Fibroblast of the aortic adventitia (primary cell): ENCODE data around the gene ACTR6. TPM values are rescaled to one million over a fixed set of nuclear protein-coding genes. Genes with fewer than 3 reads are reported as not detected.

Experiments
- DNase-seq: peaks from one replicate; pipeline ENCODE4 v3.0.0-alpha.2; 2010; ENCODE audit warnings: low read depth
- H3K4me3 ChIP-seq: 2 replicates; pipeline ENCODE4 v1.5.1; 2011; ENCODE audit warnings: low read depth, mild to moderate bottlenecking, control low read depth, low read length, moderate library complexity
- total RNA-seq: library from RNA; depleted of rRNA; stranded (reverse); fragments of >200 nt; gene quantifications from 2 replicates; pipeline ENCODE4 v1.2.3, GENCODE V29; 2012; ENCODE audit warnings: low replicate concordance
- TF ChIP-seq, protein P1 (sequence below): IDR thresholded peaks from 2 replicates; pipeline ENCODE4 v1.5.1; 2011; ENCODE audit warnings: mild to moderate bottlenecking, low read length, control low read depth, inconsistent platforms; ENCODE audit not compliant: insufficient read depth

Gene ACTR6
- total RNA-seq, 1 donor = 30.0 TPM

DNA sequence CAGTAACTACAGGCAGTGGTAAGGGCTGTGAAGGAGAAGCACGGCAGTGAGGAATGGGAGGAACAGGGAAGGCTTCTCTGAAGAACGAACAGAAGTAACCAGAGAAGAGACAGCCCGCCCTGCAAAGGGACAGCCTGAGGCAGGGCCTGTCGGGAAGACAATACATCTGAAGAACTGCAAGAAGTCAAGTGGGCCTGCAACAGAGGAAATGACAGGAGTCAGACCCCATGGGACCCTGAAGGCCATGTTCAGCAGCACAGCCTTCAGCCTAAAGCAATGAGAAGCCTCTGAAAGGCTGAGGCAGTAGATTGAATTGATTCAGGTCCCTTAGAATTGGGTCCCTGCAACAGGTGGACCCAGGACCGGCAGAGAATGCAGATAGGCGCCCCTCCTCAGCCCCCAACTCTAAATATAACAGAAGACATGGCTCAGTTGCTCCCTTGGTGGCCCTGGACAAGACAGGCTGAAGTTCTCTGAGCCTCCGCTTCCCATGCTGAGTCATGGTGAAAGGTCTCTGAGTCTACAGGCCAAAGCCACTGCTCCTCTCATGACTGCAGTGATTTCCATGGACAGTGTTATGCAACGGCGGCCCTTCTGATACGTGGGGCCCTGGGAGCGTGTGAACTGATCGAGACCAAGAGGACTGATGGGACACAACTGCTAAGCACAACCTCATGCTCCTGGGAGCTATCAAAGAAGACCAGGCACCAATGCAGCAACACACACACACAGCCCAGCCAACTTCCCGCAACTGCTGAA lies 10.8 kb upstream of the ACTR6 start:
- no peak overlapping the region for H3K4me3 ChIP-seq
- no peak for DNase-seq
- TF ChIP-seq, protein P1, sequence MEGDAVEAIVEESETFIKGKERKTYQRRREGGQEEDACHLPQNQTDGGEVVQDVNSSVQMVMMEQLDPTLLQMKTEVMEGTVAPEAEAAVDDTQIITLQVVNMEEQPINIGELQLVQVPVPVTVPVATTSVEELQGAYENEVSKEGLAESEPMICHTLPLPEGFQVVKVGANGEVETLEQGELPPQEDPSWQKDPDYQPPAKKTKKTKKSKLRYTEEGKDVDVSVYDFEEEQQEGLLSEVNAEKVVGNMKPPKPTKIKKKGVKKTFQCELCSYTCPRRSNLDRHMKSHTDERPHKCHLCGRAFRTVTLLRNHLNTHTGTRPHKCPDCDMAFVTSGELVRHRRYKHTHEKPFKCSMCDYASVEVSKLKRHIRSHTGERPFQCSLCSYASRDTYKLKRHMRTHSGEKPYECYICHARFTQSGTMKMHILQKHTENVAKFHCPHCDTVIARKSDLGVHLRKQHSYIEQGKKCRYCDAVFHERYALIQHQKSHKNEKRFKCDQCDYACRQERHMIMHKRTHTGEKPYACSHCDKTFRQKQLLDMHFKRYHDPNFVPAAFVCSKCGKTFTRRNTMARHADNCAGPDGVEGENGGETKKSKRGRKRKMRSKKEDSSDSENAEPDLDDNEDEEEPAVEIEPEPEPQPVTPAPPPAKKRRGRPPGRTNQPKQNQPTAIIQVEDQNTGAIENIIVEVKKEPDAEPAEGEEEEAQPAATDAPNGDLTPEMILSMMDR = no peak

DNA sequence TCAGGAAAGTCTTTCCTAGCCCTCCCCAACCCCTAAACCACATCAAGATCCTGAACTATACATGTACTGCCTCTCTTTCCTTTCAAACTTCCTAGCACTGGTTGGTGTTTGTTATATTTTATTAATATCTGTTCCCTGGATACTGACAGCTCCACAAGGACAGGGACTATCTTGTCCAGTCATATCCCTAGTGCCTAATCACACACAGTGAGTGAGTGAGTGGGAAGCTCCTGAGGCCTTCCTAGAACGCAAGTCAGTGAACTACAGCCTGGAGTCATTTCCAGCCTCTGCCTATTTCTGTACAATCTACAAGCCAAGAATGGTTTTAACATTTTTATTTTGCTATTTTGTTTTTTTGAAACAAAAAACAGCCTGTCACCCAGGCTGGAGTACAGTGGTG lies 7.5 kb upstream of the ACTR6 start:
- TF ChIP-seq, protein P1 = no peak
- H3K4me3 ChIP-seq = no peak overlapping the region
- no peak for DNase-seq

DNA sequence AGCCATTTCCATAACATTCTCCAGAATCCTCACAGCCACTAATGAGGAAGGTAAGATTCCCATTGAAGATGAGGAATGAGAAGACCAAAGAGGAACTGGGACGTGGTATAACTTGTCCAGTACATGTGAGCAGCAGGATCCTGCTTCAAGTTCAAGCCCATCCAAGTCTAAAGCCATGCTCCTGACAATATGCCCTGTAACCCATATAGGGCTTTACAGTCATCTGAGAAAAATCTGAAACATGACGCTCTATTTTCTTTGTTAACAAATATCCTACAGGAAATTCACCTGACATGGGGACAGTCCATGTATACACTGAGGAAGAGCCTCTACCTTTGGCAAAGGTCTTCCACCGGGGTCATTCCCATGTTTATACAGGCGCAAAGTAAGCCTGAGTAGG lies 3.1 kb upstream of the ACTR6 start:
- DNase-seq = no peak
- TF ChIP-seq, protein P1 = no peak
- no peak overlapping the region for H3K4me3 ChIP-seq

DNA sequence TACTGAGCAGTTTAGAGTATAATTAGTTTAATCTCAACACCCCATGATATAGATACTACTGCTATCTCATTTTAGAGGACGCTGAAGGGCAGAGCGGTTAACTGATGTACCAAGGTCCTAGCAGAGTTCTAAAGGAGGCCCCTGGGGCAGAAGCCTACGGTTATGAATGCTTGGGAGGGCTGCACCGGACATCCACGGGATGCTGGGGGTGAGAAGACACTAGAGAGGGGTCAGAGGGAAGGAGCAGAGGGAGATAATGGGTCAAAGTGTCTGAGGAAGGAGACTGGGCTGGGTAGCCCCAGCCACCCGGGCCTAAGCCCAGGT lies 1.6 kb upstream of the ACTR6 start:
- TF ChIP-seq, protein P1 = no peak
- H3K4me3 ChIP-seq = peak overlapping the region; percentile 87
- no peak for DNase-seq

DNA sequence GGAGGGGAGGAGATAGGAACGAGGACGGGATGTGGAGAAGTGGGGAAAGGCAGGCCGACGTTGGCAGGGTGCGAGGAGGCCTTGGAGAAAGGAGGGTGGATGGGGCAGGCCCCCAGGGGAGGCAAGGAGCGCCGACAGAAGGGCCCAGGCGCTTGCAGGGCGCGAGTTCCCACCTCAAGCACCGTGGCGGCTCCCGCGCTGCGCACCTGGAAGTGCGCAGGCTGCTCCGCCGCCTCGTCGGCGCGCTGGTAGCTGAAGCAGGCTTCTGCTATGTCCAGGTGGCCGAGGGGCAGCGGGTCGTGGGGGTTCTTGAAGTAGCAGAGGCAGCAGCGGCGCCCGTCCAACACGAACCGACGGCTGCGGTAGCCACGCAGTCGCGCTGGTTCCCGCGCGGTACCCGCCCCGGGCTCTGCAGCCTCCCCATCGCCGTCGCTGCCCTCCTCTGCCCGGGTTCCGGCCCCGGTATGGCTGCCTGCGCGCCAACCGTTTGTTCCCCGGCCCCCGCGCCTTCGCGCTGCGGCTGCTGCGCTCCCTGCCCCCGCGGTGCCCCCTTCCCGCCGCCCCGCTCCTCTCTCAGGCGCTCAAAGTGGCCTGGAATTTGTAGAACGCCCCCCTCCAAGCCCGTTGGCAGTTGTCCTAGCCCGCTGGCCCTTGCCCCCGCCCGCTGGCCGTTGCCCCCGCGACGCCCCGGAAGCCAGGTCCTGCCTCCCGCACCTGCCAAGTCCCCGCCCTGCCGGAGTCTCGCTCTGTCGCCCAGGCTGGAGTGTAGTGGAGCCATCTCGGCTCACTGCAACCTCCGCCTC lies 1.1 kb upstream of the ACTR6 start:
- TF ChIP-seq, protein P1 = no peak
- peak overlapping the region; percentile 87 for H3K4me3 ChIP-seq
- peak; percentile 11 for DNase-seq

DNA sequence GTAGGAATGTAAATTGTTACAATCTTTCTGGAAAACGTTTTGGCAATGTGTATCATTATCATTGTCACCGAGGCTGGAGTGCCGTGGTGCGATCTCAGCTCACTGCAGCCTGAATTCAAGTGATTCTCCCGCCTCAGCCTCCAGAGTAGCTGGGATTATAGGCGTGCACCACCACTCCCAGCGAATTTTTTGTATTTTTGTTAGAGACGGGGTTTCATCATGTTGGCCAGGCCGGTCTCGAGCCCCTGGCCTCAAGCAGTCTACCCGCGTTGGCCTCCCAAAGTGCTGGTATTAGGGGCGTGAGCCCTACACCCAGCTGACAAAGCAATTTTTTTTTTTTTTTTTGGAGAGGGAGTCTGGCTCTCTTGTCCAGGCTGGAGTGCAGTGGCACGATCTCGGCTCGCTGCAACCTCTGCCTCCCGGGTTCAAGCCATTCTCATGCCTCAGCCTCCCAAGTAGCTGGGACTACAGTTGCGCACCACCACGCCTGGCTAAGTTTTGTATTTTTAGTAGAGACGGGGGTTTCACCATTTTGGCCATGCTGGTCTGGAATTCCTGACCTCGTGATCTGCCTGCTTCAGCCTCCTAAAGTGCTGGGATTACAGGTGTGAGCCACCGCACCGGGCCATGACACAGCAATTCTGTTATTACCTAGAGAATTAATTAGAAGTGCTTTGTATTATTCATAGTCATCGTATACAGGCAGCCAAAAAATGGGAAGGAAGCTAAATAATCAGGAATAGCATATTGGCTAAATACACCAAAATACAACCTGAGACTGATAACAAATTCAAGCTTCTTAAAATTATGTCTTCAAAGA lies 1.2 kb downstream of the ACTR6 start:
- H3K4me3 ChIP-seq = peak overlapping the region; percentile 87
- TF ChIP-seq, protein P1 = no peak
- no peak for DNase-seq
